ENCODE results near the gene C1QTNF6. TPM values are rescaled to one million over a fixed set of nuclear protein-coding genes. Genes with fewer than 3 reads are reported as not detected.
"Not testable (repeated sequence)": the region's sequence is repeated elsewhere in the genome, so short reads cannot be mapped to it uniquely, and the experiment has no call there.

Gene C1QTNF6
- total and polyA plus RNA-seq, 2 experiments from 2014 or later: 1.7 to 2.3 TPM

DNA sequence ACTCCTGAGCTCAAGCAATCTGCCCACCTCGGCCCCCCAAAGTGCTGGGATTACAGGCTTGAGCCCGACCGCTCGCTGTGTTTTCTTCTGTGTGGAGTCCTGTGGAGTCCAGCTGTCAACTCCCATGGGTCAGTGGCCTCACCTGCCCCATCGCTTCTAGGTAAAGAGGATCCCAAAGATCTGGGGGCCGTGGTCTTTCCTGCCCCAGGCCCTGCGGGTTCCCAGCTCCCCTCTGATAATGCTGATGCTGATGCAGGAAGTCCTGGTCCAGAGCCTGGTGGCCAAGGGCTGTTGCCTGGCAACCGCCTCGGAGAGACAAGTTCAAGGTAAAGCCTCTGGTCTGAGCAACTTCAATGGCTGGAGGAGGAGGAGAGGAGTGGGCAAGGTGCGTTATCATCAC, 14.7 kb upstream of the C1QTNF6 start (continued):
- TF ChIP-seq, protein P1, sequence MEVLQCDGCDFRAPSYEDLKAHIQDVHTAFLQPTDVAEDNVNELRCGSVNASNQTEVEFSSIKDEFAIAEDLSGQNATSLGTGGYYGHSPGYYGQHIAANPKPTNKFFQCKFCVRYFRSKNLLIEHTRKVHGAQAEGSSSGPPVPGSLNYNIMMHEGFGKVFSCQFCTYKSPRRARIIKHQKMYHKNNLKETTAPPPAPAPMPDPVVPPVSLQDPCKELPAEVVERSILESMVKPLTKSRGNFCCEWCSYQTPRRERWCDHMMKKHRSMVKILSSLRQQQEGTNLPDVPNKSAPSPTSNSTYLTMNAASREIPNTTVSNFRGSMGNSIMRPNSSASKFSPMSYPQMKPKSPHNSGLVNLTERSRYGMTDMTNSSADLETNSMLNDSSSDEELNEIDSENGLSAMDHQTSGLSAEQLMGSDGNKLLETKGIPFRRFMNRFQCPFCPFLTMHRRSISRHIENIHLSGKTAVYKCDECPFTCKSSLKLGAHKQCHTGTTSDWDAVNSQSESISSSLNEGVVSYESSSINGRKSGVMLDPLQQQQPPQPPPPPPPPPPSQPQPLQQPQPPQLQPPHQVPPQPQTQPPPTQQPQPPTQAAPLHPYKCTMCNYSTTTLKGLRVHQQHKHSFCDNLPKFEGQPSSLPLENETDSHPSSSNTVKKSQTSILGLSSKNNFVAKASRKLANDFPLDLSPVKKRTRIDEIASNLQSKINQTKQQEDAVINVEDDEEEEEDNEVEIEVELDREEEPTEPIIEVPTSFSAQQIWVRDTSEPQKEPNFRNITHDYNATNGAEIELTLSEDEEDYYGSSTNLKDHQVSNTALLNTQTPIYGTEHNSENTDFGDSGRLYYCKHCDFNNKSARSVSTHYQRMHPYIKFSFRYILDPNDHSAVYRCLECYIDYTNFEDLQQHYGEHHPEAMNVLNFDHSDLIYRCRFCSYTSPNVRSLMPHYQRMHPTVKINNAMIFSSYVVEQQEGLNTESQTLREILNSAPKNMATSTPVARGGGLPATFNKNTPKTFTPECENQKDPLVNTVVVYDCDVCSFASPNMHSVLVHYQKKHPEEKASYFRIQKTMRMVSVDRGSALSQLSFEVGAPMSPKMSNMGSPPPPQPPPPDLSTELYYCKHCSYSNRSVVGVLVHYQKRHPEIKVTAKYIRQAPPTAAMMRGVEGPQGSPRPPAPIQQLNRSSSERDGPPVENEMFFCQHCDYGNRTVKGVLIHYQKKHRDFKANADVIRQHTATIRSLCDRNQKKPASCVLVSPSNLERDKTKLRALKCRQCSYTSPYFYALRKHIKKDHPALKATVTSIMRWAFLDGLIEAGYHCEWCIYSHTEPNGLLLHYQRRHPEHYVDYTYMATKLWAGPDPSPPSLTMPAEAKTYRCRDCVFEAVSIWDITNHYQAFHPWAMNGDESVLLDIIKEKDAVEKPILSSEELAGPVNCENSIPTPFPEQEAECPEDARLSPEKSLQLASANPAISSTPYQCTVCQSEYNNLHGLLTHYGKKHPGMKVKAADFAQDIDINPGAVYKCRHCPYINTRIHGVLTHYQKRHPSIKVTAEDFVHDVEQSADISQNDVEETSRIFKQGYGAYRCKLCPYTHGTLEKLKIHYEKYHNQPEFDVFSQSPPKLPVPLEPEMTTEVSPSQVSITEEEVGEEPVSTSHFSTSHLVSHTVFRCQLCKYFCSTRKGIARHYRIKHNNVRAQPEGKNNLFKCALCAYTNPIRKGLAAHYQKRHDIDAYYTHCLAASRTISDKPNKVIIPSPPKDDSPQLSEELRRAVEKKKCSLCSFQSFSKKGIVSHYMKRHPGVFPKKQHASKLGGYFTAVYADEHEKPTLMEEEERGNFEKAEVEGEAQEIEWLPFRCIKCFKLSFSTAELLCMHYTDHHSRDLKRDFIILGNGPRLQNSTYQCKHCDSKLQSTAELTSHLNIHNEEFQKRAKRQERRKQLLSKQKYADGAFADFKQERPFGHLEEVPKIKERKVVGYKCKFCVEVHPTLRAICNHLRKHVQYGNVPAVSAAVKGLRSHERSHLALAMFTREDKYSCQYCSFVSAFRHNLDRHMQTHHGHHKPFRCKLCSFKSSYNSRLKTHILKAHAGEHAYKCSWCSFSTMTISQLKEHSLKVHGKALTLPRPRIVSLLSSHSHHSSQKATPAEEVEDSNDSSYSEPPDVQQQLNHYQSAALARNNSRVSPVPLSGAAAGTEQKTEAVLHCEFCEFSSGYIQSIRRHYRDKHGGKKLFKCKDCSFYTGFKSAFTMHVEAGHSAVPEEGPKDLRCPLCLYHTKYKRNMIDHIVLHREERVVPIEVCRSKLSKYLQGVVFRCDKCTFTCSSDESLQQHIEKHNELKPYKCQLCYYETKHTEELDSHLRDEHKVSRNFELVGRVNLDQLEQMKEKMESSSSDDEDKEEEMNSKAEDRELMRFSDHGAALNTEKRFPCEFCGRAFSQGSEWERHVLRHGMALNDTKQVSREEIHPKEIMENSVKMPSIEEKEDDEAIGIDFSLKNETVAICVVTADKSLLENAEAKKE (CRISPR knock-in tag; IDR thresholded peaks at IDR 0.05): no peak
- TF ChIP-seq NANOG (IDR thresholded peaks at IDR 0.05; ENCODE audit: borderline replicate concordance): no peak

GRCh38 chr22:37202001-37202555, 14.0 kb upstream of the C1QTNF6 start:
- Histone ChIP-seq H3K9me2 (ENCODE audit: insufficient read depth) (no peaks in the 10 kb centered on the region), H3K4me1 (ENCODE audit: insufficient read depth) (peaks cover 8% of the 10 kb centered on the region; the same call in 1 of the 2 replicates), H3K4me2 (no peak overlapping the region), H3K4me3 (no peak overlapping the region), H3K27me3 (ENCODE audit: insufficient read depth) (no peaks in the 10 kb centered on the region), H2AFZ (no peak overlapping the region), H3K36me3 (ENCODE audit: insufficient read depth) (no peaks in the 10 kb centered on the region), H3F3A (replicated peaks; ENCODE audit: low read depth) (no peaks in the 10 kb centered on the region), H4K20me1 (replicated peaks; ENCODE audit: insufficient read depth) (no peaks in the 10 kb centered on the region), H3K79me2 (replicated peaks; ENCODE audit: insufficient read depth) (no peaks in the 10 kb centered on the region), H3K27ac (ENCODE audit: low read depth) (no peak overlapping the region)
- Mint-ChIP-seq H3K4me3 (no peak overlapping the region), H3K9me3 (no peaks in the 10 kb centered on the region), H3K4me1 (peaks cover 8% of the 10 kb centered on the region), H3K36me3 (ENCODE audit: low read depth) (no peaks in the 10 kb centered on the region), H3K27me3 (ENCODE audit: insufficient read depth, low read depth, poor library complexity) (peaks cover 7% of the 10 kb centered on the region), H3K27ac (no peak overlapping the region)
- no peak for DNase-seq (ENCODE audit: low spot score)
- ATAC-seq: no peak
- TF ChIP-seq EZH2phosphoT487 (IDR thresholded peaks at IDR 0.05; ENCODE audit: unreplicated experiment) (no peak), STAT1 (IDR thresholded peaks at IDR 0.05; ENCODE audit: unreplicated experiment) (no peak), EZH2 (IDR thresholded peaks at IDR 0.05; ENCODE audit: low read depth, unreplicated experiment) (no peak), ZNF114 (CRISPR knock-in tag; IDR thresholded peaks at IDR 0.05) (no peak), POLR2AphosphoS5 (IDR thresholded peaks at IDR 0.05; ENCODE audit: low read depth) (no peak), JUNB (IDR thresholded peaks at IDR 0.05; ENCODE audit: unreplicated experiment) (no peak)
- TF ChIP-seq, protein P2, sequence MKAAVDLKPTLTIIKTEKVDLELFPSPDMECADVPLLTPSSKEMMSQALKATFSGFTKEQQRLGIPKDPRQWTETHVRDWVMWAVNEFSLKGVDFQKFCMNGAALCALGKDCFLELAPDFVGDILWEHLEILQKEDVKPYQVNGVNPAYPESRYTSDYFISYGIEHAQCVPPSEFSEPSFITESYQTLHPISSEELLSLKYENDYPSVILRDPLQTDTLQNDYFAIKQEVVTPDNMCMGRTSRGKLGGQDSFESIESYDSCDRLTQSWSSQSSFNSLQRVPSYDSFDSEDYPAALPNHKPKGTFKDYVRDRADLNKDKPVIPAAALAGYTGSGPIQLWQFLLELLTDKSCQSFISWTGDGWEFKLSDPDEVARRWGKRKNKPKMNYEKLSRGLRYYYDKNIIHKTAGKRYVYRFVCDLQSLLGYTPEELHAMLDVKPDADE (IDR thresholded peaks at IDR 0.05): no peak
- TF ChIP-seq, protein P3, sequence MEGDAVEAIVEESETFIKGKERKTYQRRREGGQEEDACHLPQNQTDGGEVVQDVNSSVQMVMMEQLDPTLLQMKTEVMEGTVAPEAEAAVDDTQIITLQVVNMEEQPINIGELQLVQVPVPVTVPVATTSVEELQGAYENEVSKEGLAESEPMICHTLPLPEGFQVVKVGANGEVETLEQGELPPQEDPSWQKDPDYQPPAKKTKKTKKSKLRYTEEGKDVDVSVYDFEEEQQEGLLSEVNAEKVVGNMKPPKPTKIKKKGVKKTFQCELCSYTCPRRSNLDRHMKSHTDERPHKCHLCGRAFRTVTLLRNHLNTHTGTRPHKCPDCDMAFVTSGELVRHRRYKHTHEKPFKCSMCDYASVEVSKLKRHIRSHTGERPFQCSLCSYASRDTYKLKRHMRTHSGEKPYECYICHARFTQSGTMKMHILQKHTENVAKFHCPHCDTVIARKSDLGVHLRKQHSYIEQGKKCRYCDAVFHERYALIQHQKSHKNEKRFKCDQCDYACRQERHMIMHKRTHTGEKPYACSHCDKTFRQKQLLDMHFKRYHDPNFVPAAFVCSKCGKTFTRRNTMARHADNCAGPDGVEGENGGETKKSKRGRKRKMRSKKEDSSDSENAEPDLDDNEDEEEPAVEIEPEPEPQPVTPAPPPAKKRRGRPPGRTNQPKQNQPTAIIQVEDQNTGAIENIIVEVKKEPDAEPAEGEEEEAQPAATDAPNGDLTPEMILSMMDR (conservative IDR thresholded peaks at IDR 0.05; ENCODE audit: low read depth in 2 of 2): 0 out of 4 replicates have a peak, but pooled peaks of 1 of the 2 experiments have one; percentile 6

GRCh38 chr22:37201443-37201820, 13.4 kb upstream of the C1QTNF6 start:
- not testable (repeated sequence) for H3K27ac Mint-ChIP-seq; H3K9me3 Mint-ChIP-seq; H3K27me3 Mint-ChIP-seq (ENCODE audit: insufficient read depth, low read depth, poor library complexity); H3K4me3 ChIP-seq; H4K20me1 ChIP-seq (replicated peaks; ENCODE audit: insufficient read depth); H3K36me3 ChIP-seq (ENCODE audit: insufficient read depth); H3K4me3 Mint-ChIP-seq; H3K9me2 ChIP-seq (ENCODE audit: insufficient read depth); H3K27me3 ChIP-seq (ENCODE audit: insufficient read depth); DNase-seq (ENCODE audit: low spot score); H3K4me1 Mint-ChIP-seq; H2AFZ ChIP-seq; H3K79me2 ChIP-seq (replicated peaks; ENCODE audit: insufficient read depth); H3K4me1 ChIP-seq (ENCODE audit: insufficient read depth); ATAC-seq; H3K36me3 Mint-ChIP-seq (ENCODE audit: low read depth); H3K27ac ChIP-seq (ENCODE audit: low read depth); H3K4me2 ChIP-seq; H3F3A ChIP-seq (replicated peaks; ENCODE audit: low read depth)
